Activated CD8-positive, alpha-beta T cell treated with anti-CD3 and anti-CD28 coated beads for 36 hours (primary cell): ENCODE data around the gene TMEM127. TPM values are rescaled to one million over a fixed set of nuclear protein-coding genes. Genes with fewer than 3 reads are reported as not detected.

Experiments used
- ATAC-seq: fragments of 200-7000 bp; cut with Tn5 transposase; one replicate; pipeline ENCODE4 v1.10.0; 2021; ENCODE audit warnings: mild to moderate bottlenecking, moderate library complexity
- CTCF ChIA-PET: fragments of 350-600 bp; sonication (Branson Sonifier 250); formaldehyde crosslinking; loops from one replicate; lab custom pipeline; 2021; ENCODE audit warnings: antibody characterized with exemption; lab: Charles Lee
- POLR2A ChIA-PET: fragments of 350-600 bp; sonication (Branson Sonifier 250); formaldehyde crosslinking; loops from one replicate; lab custom pipeline; 2021; ENCODE audit warnings: antibody characterized with exemption; lab: Charles Lee
- DNase-seq: peaks from one replicate; pipeline ENCODE4 v3.0.0-alpha.2; 2020
- H3K27ac Mint-ChIP-seq: one replicate; pipeline ENCODE4 v1.8.0; 2021; ENCODE audit warnings: mild to moderate bottlenecking, mixed read lengths
- H3K27me3 Mint-ChIP-seq: one replicate; pipeline ENCODE4 v1.8.0; 2021; ENCODE audit warnings: mixed read lengths
- H3K36me3 Mint-ChIP-seq: one replicate; pipeline ENCODE4 v1.8.0; 2021; ENCODE audit warnings: low read depth, mixed read lengths
- H3K4me1 Mint-ChIP-seq: one replicate; pipeline ENCODE4 v1.8.0; 2021; ENCODE audit warnings: low read depth, mixed read lengths
- H3K4me3 Mint-ChIP-seq: one replicate; pipeline ENCODE4 v1.8.0; 2021; ENCODE audit warnings: mild to moderate bottlenecking, moderate library complexity, mixed read lengths
- H3K9me3 Mint-ChIP-seq: one replicate; pipeline ENCODE4 v1.8.0; 2021; ENCODE audit warnings: mixed read lengths
- CTCF ChIP-seq: fragments of 200-600 bp; IDR thresholded peaks from one replicate; pipeline ENCODE4 v1.8.0; 2022; ENCODE audit warnings: antibody characterized with exemption, mild to moderate bottlenecking
- intact Hi-C: fragments of 100-400 bp; cut with micrococcal nuclease; formaldehyde crosslinking; loops from one replicate; pipeline ENCODE4 v1.10.0; 2022
- total RNA-seq, 2 experiments: library from RNA; stranded (reverse); gene quantifications; one replicate each; pipeline ENCODE4 v1.2.3, GENCODE V29; 2021

Gene TMEM127
- total RNA-seq, 2 experiments from 2014 or later: 13.1 to 15.0 TPM

- H3K4me1 Mint-ChIP-seq: peaks cover 40% of the 10 kb centered on the region
These were observed 20.0 kb downstream of the TMEM127 start for GRCh38 chr2:96245609-96246390.

GRCh38 chr2:96243843-96244242 is 22.0 kb downstream of the TMEM127 start:
- no peak for DNase-seq
- intact Hi-C loops: no loop called here
- Mint-ChIP-seq H3K27me3 (no peaks in the 10 kb centered on the region), H3K4me1 (peaks cover 43% of the 10 kb centered on the region), H3K4me3 (no peak overlapping the region), H3K9me3 (no peaks in the 10 kb centered on the region), H3K27ac (no peak overlapping the region), H3K36me3 (peaks cover 7% of the 10 kb centered on the region)
- TF ChIP-seq CTCF: no peak
- no peak for ATAC-seq
- ChIA-PET CTCF (interaction anchor here (1.1 to 2.7 kb wide), 2 partner anchors 10 to 69 kb away, joined by 3 to 13 read pairs; no protein-coding TSS in a partner anchor), POLR2A (interaction anchor here (0.6 to 0.7 kb wide), 3 partner anchors 14 to 106 kb away, joined by 3 to 4 read pairs (median 3); no protein-coding TSS in a partner anchor)

More at GRCh38 chr2:96245609-96246390, 20.0 kb downstream of the TMEM127 start:
- Mint-ChIP-seq H3K27ac (peak overlapping the region; percentile 72), H3K36me3 (peaks cover 7% of the 10 kb centered on the region), H3K27me3 (no peaks in the 10 kb centered on the region), H3K4me3 (no peak overlapping the region), H3K9me3 (no peaks in the 10 kb centered on the region)
- TF ChIP-seq CTCF: no peak
- CTCF ChIA-PET: interaction anchor here (0.9 to 2.2 kb wide), 5 partner anchors 12 to 128 kb away, joined by 3 to 8 read pairs (median 4); no protein-coding TSS in a partner anchor
- POLR2A ChIA-PET: interaction anchor here (0.9 kb wide), 1 partner anchor 14 kb away, joined by 3 read pairs; no protein-coding TSS in a partner anchor
- intact Hi-C loops: no loop called here
- DNase-seq (peak; percentile 26), ATAC-seq (no peak)

GRCh38 chr2:96241900-96242611 is 23.7 kb downstream of the TMEM127 start:
- DNase-seq: peak; percentile 79
- H3K27ac Mint-ChIP-seq: peak overlapping the region; percentile 95
- H3K4me3 Mint-ChIP-seq: peak overlapping the region; percentile 50
- H3K4me1 Mint-ChIP-seq: peaks cover 42% of the 10 kb centered on the region
- no peaks in the 10 kb centered on the region for H3K27me3 Mint-ChIP-seq
- intact Hi-C loops: no loop called here
- peak; percentile 97 for ATAC-seq
- peaks cover 7% of the 10 kb centered on the region for H3K36me3 Mint-ChIP-seq
- POLR2A ChIA-PET: interaction anchor here (0.5 to 1.8 kb wide), 10 partner anchors 10 to 360 kb away, joined by 3 to 6 read pairs (median 4); partner anchors contain the start of gene STARD7
- no peak for TF ChIP-seq CTCF
- H3K9me3 Mint-ChIP-seq: no peaks in the 10 kb centered on the region
- CTCF ChIA-PET: interaction anchor here (1.1 to 2.7 kb wide), 7 partner anchors 8 to 249 kb away, joined by 3 to 13 read pairs (median 4); no protein-coding TSS in a partner anchor

GRCh38 chr2:96241227-96241626 is 24.6 kb downstream of the TMEM127 start:
- intact Hi-C loops: no loop called here
- ChIA-PET POLR2A (interaction anchor here (0.8 to 1.8 kb wide), 7 partner anchors 9 to 361 kb away, joined by 3 to 6 read pairs (median 4); partner anchors contain the start of gene STARD7), CTCF (interaction anchor here (1.4 to 2.7 kb wide), 7 partner anchors 7 to 248 kb away, joined by 3 to 13 read pairs (median 4); no protein-coding TSS in a partner anchor)
- TF ChIP-seq CTCF: no peak
- no peak for ATAC-seq
- no peak for DNase-seq
- peak overlapping the region; percentile 95 for H3K27ac Mint-ChIP-seq
- no peak overlapping the region for H3K4me3 Mint-ChIP-seq
- H3K27me3 Mint-ChIP-seq: no peaks in the 10 kb centered on the region
- peaks cover 7% of the 10 kb centered on the region for H3K36me3 Mint-ChIP-seq
- peaks cover 40% of the 10 kb centered on the region for H3K4me1 Mint-ChIP-seq
- H3K9me3 Mint-ChIP-seq: no peaks in the 10 kb centered on the region
